HepG2 (cell line): Measurements from ENCODE around the gene CD58. TPM values are rescaled to one million over a fixed set of nuclear protein-coding genes. Genes with fewer than 3 reads are reported as not detected.

Experiments used
- ARNT2 ChIP-seq: sonication (generic); formaldehyde crosslinking; IDR thresholded peaks from 2 replicates; pipeline ENCODE4 v1.8.0; 2022; ENCODE audit warnings: mild to moderate bottlenecking, low read depth, missing genetic modification reagents, moderate library complexity
- DMAP1 ChIP-seq: IDR thresholded peaks from 2 replicates; pipeline ENCODE4 v1.6.1; 2016
- IRX3 ChIP-seq: sonication (generic); formaldehyde crosslinking; IDR thresholded peaks from 2 replicates; pipeline ENCODE4 v1.8.1; 2023; ENCODE audit warnings: mild to moderate bottlenecking, low read depth, missing genetic modification reagents, borderline replicate concordance
- MATR3 ChIP-seq: sonication (generic); formaldehyde crosslinking; IDR thresholded peaks from 2 replicates; pipeline ENCODE4 v1.4.0; 2020; ENCODE audit warnings: missing genetic modification reagents
- MLLT10 ChIP-seq: sonication (generic); formaldehyde crosslinking; IDR thresholded peaks from 2 replicates; pipeline ENCODE4 v1.4.0; 2020; ENCODE audit warnings: missing genetic modification reagents
- MXI1 ChIP-seq: IDR thresholded peaks from 3 replicates; pipeline ENCODE4 v1.6.1; 2012; ENCODE audit warnings: low read depth, low read length, inconsistent platforms, borderline replicate concordance
- PAX8 ChIP-seq: sonication (generic); formaldehyde crosslinking; IDR thresholded peaks from 2 replicates; pipeline ENCODE4 v1.8.0; 2022; ENCODE audit warnings: mild to moderate bottlenecking, missing genetic modification reagents, borderline replicate concordance
- PCBP2 ChIP-seq: fragments of 200-400 bp; formaldehyde crosslinking; optimal IDR thresholded peaks from 2 replicates; pipeline ENCODE3; 2018; ENCODE audit warnings: low read length, low read depth; ENCODE audit not compliant: poor library complexity, severe bottlenecking
- RAD51 ChIP-seq: fragments of 450-650 bp; IDR thresholded peaks from 2 replicates; pipeline ENCODE4 v1.6.1; 2016; ENCODE audit warnings: borderline replicate concordance
- SAFB2 ChIP-seq: sonication (generic); formaldehyde crosslinking; IDR thresholded peaks from 2 replicates; pipeline ENCODE4 v1.5.1; 2020; ENCODE audit warnings: missing genetic modification reagents, low read depth, mild to moderate bottlenecking, borderline replicate concordance
- SETDB1 ChIP-seq: sonication (generic); formaldehyde crosslinking; IDR thresholded peaks from 2 replicates; pipeline ENCODE4 v1.5.1; 2020; ENCODE audit warnings: missing genetic modification reagents, mild to moderate bottlenecking, borderline replicate concordance
- SP140L ChIP-seq: sonication (generic); formaldehyde crosslinking; IDR thresholded peaks from 2 replicates; pipeline ENCODE4 v1.4.0; 2020; ENCODE audit warnings: missing genetic modification reagents, borderline replicate concordance
- TBP ChIP-seq: sonication (generic); formaldehyde crosslinking; IDR thresholded peaks from 2 replicates; pipeline ENCODE4 v1.5.0; 2020; ENCODE audit warnings: missing genetic modification reagents
- ZFP41 ChIP-seq: sonication (generic); formaldehyde crosslinking; IDR thresholded peaks from 2 replicates; pipeline ENCODE4 v1.4.0; 2020; ENCODE audit warnings: mild to moderate bottlenecking, missing genetic modification reagents, borderline replicate concordance
- ZNF24 ChIP-seq: fragments of 450-650 bp; IDR thresholded peaks from 2 replicates; pipeline ENCODE4 v1.6.1; 2017; ENCODE audit warnings: antibody characterized with exemption, mild to moderate bottlenecking
- ZNF292 ChIP-seq: sonication (generic); formaldehyde crosslinking; IDR thresholded peaks from 2 replicates; pipeline ENCODE4 v1.8.1; 2022; ENCODE audit warnings: mild to moderate bottlenecking, low read depth, missing genetic modification reagents, borderline replicate concordance
- ZNF432 ChIP-seq: sonication (generic); formaldehyde crosslinking; IDR thresholded peaks from 2 replicates; pipeline ENCODE4 v1.5.0; 2020; ENCODE audit warnings: missing genetic modification reagents, mild to moderate bottlenecking, borderline replicate concordance
- ZNF549 ChIP-seq: sonication (generic); formaldehyde crosslinking; IDR thresholded peaks from 2 replicates; pipeline ENCODE4 v1.5.0; 2020; ENCODE audit warnings: missing genetic modification reagents
- ZNF567 ChIP-seq: sonication (generic); formaldehyde crosslinking; IDR thresholded peaks from 2 replicates; pipeline ENCODE4 v1.8.1; 2023; ENCODE audit warnings: mild to moderate bottlenecking, missing genetic modification reagents, borderline replicate concordance
- ZNF629 ChIP-seq: sonication (generic); formaldehyde crosslinking; conservative IDR thresholded peaks from 2 replicates; pipeline ENCODE4 v1.5.0; 2020; ENCODE audit warnings: missing genetic modification reagents
- ZNF644 ChIP-seq: IDR thresholded peaks from 2 replicates; pipeline ENCODE4 v1.6.1; 2016; ENCODE audit warnings: low read depth
- ZNF670 ChIP-seq: sonication (generic); formaldehyde crosslinking; IDR thresholded peaks from 2 replicates; pipeline ENCODE4 v1.8.0; 2022; ENCODE audit warnings: mild to moderate bottlenecking, missing genetic modification reagents, borderline replicate concordance
- ZNF883 ChIP-seq: sonication (generic); formaldehyde crosslinking; IDR thresholded peaks from 2 replicates; pipeline ENCODE4 v1.5.1; 2020; ENCODE audit warnings: mild to moderate bottlenecking, missing genetic modification reagents; ENCODE audit errors: not compliant biosample characterization
- polyA plus RNA-seq, 8 experiments: library from polyadenylated mRNA; depleted of rRNA in 3 of 8; stranded (reverse) in 7 of 8; unstranded in 1 of 8; fragments of >200 nt; fragmentation: Illumina TruSeq in 4 of 8; extraction: Trizol in 4 of 8; gene quantifications; 2 replicates each; pipeline versions ENCODE4 v1.2.1 to v1.2.3, GENCODE V29; 2011 to 2016; ENCODE audit warnings: low read depth in 4 of 8, missing spikeins in 1 of 8, mixed read lengths in 1 of 8; ENCODE audit not compliant: insufficient read depth in 1 of 8
- total RNA-seq, 5 experiments: library from RNA; depleted of rRNA; stranded (reverse); fragments of >200 nt; fragmentation: Illumina TruSeq; extraction: Trizol; gene quantifications; 2 replicates each; pipeline ENCODE4 v1.2.3, GENCODE V29; 2016; ENCODE audit warnings: low read depth in 1 of 5
- TF ChIP-seq, protein P1 (sequence below): sonication (generic); formaldehyde crosslinking; IDR thresholded peaks from 2 replicates; pipeline ENCODE4 v1.4.0; 2020; ENCODE audit warnings: missing genetic modification reagents
- TF ChIP-seq, protein P2 (sequence below): sonication (generic); formaldehyde crosslinking; IDR thresholded peaks from 2 replicates; pipeline ENCODE4 v1.8.0; 2022; ENCODE audit warnings: low read depth, missing genetic modification reagents

CD58 gene
- total and polyA plus RNA-seq, 2 of the 13 experiments (the other 11 are each of a cell fraction or from before 2014, with no cell fraction given), result 9.4 to 13.5 TPM

DNA sequence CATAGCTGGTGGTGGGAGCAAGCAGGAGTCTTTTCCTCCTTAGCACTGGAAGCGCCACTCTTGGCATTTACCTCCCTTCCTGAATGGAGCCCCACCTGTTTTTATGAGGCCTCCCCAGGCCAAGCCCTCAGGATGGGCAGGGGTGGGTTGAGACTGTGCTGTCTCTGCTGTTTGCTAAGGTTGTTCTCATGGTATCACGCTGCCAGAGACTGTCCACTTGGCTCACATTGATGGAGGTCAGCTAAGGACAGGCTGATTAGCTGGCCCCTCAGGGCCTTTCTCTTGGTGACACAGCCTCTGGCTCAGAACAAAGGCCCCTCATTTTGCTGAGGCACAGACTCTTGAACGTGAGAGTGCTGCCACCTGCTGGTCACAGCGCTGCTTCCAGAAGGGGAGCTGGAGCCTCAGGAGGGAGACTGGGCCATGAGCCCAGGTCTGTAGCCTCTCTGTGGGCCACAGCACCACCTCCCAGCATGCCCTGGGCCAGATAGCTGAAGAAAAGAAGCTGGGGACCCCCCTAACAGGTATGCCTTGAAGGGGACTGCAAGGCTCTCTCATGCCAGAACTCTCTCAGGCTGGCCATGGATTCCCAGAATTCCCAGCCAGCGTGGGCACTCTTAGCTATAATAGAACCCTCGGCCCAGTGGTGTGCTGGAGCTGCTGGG lies 85.6 kb downstream of the CD58 start (continued):
- TF ChIP-seq, protein P1, sequence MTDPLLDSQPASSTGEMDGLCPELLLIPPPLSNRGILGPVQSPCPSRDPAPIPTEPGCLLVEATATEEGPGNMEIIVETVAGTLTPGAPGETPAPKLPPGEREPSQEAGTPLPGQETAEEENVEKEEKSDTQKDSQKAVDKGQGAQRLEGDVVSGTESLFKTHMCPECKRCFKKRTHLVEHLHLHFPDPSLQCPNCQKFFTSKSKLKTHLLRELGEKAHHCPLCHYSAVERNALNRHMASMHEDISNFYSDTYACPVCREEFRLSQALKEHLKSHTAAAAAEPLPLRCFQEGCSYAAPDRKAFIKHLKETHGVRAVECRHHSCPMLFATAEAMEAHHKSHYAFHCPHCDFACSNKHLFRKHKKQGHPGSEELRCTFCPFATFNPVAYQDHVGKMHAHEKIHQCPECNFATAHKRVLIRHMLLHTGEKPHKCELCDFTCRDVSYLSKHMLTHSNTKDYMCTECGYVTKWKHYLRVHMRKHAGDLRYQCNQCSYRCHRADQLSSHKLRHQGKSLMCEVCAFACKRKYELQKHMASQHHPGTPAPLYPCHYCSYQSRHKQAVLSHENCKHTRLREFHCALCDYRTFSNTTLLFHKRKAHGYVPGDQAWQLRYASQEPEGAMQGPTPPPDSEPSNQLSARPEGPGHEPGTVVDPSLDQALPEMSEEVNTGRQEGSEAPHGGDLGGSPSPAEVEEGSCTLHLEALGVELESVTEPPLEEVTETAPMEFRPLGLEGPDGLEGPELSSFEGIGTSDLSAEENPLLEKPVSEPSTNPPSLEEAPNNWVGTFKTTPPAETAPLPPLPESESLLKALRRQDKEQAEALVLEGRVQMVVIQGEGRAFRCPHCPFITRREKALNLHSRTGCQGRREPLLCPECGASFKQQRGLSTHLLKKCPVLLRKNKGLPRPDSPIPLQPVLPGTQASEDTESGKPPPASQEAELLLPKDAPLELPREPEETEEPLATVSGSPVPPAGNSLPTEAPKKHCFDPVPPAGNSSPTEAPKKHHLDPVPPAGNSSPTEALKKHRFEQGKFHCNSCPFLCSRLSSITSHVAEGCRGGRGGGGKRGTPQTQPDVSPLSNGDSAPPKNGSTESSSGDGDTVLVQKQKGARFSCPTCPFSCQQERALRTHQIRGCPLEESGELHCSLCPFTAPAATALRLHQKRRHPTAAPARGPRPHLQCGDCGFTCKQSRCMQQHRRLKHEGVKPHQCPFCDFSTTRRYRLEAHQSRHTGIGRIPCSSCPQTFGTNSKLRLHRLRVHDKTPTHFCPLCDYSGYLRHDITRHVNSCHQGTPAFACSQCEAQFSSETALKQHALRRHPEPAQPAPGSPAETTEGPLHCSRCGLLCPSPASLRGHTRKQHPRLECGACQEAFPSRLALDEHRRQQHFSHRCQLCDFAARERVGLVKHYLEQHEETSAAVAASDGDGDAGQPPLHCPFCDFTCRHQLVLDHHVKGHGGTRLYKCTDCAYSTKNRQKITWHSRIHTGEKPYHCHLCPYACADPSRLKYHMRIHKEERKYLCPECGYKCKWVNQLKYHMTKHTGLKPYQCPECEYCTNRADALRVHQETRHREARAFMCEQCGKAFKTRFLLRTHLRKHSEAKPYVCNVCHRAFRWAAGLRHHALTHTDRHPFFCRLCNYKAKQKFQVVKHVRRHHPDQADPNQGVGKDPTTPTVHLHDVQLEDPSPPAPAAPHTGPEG (CRISPR knock-in tag), result peak; percentile 76; the same call in 1 of the 2 replicates
- TF ChIP-seq TBP (CRISPR knock-in tag) (no peak), ZNF432 (CRISPR knock-in tag) (no peak), PCBP2 (no peak), ZNF644 (CRISPR knock-in tag) (peak; percentile 9; the same call in 1 of the 2 replicates), DMAP1 (no peak), ZNF670 (no peak), ZFP41 (no peak), ZNF24 (no peak), ARNT2 (CRISPR knock-in tag) (0 out of 2 replicates have a peak, but pooled peaks have one; percentile 43), ZNF567 (CRISPR knock-in tag) (no peak), MXI1 (0 out of 3 replicates have a peak, but pooled peaks have one; percentile 26), ZNF629 (CRISPR knock-in tag) (0 out of 2 replicates have a peak, but pooled peaks have one; percentile 21), ZNF549 (no peak), RAD51 (no peak), MLLT10 (CRISPR knock-in tag) (no peak), ZNF292 (CRISPR knock-in tag) (peak; percentile 56; the same call in 1 of the 2 replicates), SETDB1 (no peak), SAFB2 (CRISPR knock-in tag) (no peak), ZNF883 (CRISPR knock-in tag) (no peak), PAX8 (CRISPR knock-in tag) (no peak), SP140L (CRISPR knock-in tag) (no peak), IRX3 (CRISPR knock-in tag) (no peak), MATR3 (CRISPR knock-in tag) (no peak)
- TF ChIP-seq, protein P2, sequence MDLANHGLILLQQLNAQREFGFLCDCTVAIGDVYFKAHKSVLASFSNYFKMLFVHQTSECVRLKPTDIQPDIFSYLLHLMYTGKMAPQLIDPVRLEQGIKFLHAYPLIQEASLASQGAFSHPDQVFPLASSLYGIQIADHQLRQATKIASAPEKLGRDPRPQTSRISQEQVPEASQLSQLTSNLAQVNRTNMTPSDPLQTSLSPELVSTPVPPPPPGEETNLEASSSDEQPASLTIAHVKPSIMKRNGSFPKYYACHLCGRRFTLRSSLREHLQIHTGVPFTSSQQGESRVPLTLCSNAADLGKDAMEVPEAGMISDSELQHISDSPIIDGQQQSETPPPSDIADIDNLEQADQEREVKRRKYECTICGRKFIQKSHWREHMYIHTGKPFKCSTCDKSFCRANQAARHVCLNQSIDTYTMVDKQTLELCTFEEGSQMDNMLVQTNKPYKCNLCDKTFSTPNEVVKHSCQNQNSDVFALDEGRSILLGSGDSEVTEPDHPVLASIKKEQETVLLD (CRISPR knock-in tag), result no peak
